HFF-Myc (cell line): Measurements from ENCODE around the gene PTPRT.

Experiments used
- DNase-seq: peaks from one replicate; pipeline ENCODE4 v3.0.0-alpha.2; 2011; ENCODE audit warnings: low read depth; ENCODE audit errors: extremely low read depth
- H3K4me3 ChIP-seq: replicated peaks from 2 replicates; pipeline ENCODE4 v1.5.1; 2011; ENCODE audit warnings: low read depth, mild to moderate bottlenecking, control low read depth, low read length
- TF ChIP-seq, protein P1 (sequence below): IDR thresholded peaks from 2 replicates; pipeline ENCODE4 v1.5.1; 2012; ENCODE audit warnings: mild to moderate bottlenecking, low read depth, low read length, control low read depth; ENCODE audit errors: missing control alignments

Gene PTPRT

DNA sequence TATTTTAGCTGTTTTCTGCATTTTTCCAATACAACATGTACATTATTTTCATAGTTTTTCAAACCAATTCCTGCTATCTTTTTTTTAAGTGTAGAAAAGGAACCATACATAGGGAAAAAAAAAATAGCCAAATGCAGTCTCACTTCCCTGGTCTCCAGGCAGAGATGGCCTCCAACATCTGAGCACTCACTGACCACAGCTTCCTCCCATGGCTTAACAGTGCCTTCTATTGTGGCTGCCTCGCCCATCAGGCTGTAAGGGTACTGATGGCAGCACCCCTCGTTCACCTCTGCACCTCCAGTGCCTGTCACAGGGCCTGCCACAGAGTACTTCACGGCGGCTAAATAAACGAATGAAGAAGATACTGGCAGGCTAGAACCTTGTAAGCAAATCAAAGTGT lies 591.1 kb downstream of the PTPRT start:
- no peak for DNase-seq
- H3K4me3 ChIP-seq, result no peak overlapping the region
- TF ChIP-seq, protein P1, sequence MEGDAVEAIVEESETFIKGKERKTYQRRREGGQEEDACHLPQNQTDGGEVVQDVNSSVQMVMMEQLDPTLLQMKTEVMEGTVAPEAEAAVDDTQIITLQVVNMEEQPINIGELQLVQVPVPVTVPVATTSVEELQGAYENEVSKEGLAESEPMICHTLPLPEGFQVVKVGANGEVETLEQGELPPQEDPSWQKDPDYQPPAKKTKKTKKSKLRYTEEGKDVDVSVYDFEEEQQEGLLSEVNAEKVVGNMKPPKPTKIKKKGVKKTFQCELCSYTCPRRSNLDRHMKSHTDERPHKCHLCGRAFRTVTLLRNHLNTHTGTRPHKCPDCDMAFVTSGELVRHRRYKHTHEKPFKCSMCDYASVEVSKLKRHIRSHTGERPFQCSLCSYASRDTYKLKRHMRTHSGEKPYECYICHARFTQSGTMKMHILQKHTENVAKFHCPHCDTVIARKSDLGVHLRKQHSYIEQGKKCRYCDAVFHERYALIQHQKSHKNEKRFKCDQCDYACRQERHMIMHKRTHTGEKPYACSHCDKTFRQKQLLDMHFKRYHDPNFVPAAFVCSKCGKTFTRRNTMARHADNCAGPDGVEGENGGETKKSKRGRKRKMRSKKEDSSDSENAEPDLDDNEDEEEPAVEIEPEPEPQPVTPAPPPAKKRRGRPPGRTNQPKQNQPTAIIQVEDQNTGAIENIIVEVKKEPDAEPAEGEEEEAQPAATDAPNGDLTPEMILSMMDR, result no peak

DNA sequence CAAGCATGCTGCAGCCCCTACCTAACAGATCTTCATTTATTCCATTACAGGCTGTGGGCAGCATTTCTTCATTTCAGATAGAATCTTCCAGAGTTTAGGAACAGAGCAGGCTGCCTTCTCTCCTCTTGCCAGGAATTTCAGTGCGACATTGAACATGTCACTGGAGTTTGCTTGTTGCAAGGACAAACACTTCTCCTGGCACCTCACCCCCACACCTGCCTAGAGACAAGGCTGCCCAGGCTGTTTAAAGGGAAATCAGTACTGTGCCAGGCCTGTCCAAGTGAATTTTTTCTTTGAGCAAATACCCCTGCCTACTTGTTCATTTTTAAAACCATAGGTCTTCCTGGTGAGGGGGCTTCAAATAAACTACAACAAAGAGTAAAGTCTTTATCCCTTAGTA lies 594.1 kb downstream of the PTPRT start:
- TF ChIP-seq, protein P1, result no peak
- H3K4me3 ChIP-seq, result no peak overlapping the region
- no peak for DNase-seq

DNA sequence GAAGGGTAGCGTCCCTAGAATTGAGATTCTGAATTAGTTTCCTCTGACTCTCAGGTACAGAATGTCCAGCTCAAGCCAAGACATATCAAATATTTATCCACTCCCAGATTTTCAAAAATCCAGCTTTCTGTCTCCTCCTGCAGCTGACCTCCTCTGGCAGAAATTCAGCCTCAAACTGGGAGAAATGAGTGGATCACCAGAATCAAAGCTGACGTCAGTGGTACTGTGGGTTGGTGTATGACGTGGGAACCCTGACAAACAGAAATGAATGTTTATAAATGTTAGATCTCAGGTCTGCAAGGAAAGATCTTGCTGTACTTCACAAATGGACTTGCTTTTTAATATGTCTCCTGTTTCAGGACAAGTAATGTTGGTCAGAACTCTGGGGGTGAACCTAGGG lies 595.0 kb downstream of the PTPRT start:
- no peak for DNase-seq
- TF ChIP-seq, protein P1, result no peak

DNA sequence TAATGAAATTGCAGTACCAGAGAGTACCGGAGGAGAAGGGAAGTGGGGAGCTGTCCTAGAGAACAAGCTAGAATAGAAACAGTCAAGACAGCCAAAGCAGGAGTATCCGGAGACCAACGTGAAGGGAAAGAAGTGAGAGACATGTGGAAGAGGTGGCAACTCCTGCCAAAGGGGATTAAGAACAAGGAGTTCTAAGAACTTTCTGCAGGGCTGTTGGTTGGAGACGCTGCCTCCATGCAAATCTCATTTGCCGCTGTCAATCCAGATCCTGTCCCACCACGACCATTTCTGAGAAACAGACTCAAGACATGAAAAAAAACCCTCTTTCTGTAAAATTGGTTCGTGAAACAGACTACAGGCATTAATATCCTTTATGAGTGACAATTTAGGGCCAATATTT lies 595.7 kb downstream of the PTPRT start:
- TF ChIP-seq, protein P1, result no peak
- DNase-seq, result no peak
- H3K4me3 ChIP-seq, result no peak overlapping the region

More for the DNA sequence above, 595.0 kb downstream of the PTPRT start:
- H3K4me3 ChIP-seq, result no peak overlapping the region

DNA sequence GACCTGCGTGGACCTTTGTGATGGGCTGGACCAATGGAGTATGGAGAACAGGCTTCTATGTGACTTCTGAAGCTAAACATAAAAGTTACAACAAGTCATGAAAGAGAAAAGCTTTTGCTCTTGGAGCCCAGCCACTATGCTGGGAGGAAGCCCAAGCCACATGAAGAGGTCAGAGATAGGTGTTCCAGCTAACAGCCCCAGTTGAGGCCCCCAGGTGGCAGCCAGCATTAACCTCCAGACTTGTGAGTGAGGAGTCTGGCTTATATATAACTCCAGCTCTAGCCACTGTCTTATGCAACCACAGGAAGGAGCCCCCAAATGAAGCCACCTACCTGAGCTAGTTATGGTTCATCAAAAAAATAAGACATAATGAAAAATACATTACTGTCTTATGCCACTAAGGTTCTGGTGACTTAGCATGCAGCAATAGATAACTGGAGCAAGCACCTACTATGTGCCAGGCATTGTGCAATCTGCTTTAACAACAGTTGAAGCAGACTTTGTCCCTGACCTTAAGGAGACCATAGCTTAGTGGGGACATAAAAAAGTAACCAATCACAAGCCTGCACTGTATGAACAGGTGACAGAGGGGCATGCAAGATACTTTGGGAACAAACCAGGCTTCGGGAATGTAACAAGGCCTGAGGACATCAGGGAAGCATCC lies 599.6 kb downstream of the PTPRT start:
- no peak for DNase-seq
- TF ChIP-seq, protein P1, result no peak
- no peak overlapping the region for H3K4me3 ChIP-seq

DNA sequence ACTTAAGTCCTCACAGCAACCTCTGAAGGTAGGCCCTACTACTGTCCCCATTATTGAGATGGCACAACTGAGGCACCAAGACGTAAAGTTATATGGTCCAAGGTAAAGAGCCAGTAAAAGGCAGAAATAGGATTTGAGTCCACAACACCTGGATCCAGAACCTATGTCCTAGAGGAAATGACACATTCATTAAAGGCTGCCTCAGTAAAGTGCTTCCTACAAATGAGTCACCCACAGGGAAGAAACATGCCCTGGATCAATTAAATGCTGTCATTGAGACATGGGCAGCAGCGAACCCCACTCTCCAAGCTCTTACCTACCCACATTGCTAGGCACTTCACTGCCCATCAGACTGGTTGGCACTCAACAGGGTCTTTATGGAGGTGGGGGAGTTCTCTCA lies 600.9 kb downstream of the PTPRT start:
- TF ChIP-seq, protein P1, result no peak
- no peak for DNase-seq
- H3K4me3 ChIP-seq, result no peak overlapping the region

DNA sequence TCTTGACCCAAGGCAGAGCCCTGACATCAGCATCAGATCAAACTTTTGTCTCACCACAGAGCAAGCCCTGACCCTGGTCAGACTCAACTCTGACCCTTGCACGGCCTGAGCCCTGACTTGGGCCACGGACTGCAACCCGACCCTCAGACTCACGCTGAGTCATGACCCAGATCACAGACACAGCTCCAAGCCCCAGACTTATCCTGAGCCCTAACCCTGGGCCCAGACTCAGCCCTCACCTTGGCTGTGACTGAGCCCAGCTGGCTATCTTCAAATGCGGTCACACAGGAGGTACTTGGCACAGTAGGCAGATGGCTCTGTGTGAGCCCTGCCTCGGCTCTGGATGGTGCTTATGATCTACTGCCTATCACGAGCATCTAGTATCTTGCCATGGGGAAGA lies 602.3 kb downstream of the PTPRT start:
- no peak overlapping the region for H3K4me3 ChIP-seq
- TF ChIP-seq, protein P1, result no peak
- DNase-seq, result no peak
